Caco-2 (cell line): ENCODE measurements around the gene RRP15. TPM values are rescaled to one million over a fixed set of nuclear protein-coding genes. Genes with fewer than 3 reads are reported as not detected.

Experiments
- BruUV-seq: library from RNA; stranded (reverse); fragments of 400-500 nt; replicated peaks from 2 replicates; lab custom pipeline; 2021; lab: Mats Ljungman, UMichigan
- CTCF ChIA-PET: fragments of 300-600 bp; sonication (Branson Sonifier 250); formaldehyde crosslinking; loops from one replicate; lab custom pipeline; 2022; ENCODE audit warnings: antibody characterized with exemption; lab: Charles Lee
- POLR2A ChIA-PET: fragments of 300-600 bp; sonication (Branson Sonifier 250); formaldehyde crosslinking; loops from one replicate; lab custom pipeline; 2022; ENCODE audit warnings: antibody characterized with exemption; lab: Charles Lee
- DNase-seq, 2 experiments: peaks; one replicate each; pipeline versions ENCODE4 v3.0.0 to v3.0.0-alpha.2; 2020 to 2022
- H3K27me3 ChIP-seq: replicated peaks from 2 replicates; pipeline ENCODE4 v1.6.0; 2011; ENCODE audit warnings: low read length; ENCODE audit not compliant: control insufficient read depth, insufficient read depth
- H3K36me3 ChIP-seq: 2 replicates; pipeline ENCODE4 v1.5.1; 2011; ENCODE audit warnings: low read length; ENCODE audit not compliant: control insufficient read depth, insufficient read depth
- H3K4me1 ChIP-seq: fragments of 250-450 bp; sonication (Bioruptor Pico); 2 replicates; pipeline ENCODE4 v1.5.1; 2020; ENCODE audit warnings: mild to moderate bottlenecking
- H3K4me3 ChIP-seq: 2 replicates; pipeline ENCODE4 v1.5.1; 2011; ENCODE audit warnings: low read depth, mild to moderate bottlenecking, control low read depth, low read length
- H3K9me3 ChIP-seq: fragments of 250-450 bp; sonication (Bioruptor Pico); 2 replicates; pipeline ENCODE4 v1.5.1; 2020; ENCODE audit warnings: mild to moderate bottlenecking, moderate library complexity
- H3K27ac Mint-ChIP-seq: one replicate; pipeline ENCODE4 v1.8.0; 2022; ENCODE audit warnings: mixed read lengths; ENCODE audit not compliant: unreplicated experiment
- H3K27me3 Mint-ChIP-seq: one replicate; pipeline ENCODE4 v1.8.0; 2022; ENCODE audit warnings: mixed read lengths; ENCODE audit not compliant: insufficient read depth, unreplicated experiment
- H3K36me3 Mint-ChIP-seq: one replicate; pipeline ENCODE4 v1.8.0; 2022; ENCODE audit warnings: mild to moderate bottlenecking, mixed read lengths; ENCODE audit not compliant: insufficient read depth, unreplicated experiment
- H3K4me1 Mint-ChIP-seq: one replicate; pipeline ENCODE4 v1.8.0; 2022; ENCODE audit warnings: low read depth, mixed read lengths; ENCODE audit not compliant: unreplicated experiment
- H3K4me3 Mint-ChIP-seq: one replicate; pipeline ENCODE4 v1.8.0; 2022; ENCODE audit warnings: mild to moderate bottlenecking, moderate library complexity, mixed read lengths; ENCODE audit not compliant: unreplicated experiment
- H3K9me3 Mint-ChIP-seq: one replicate; pipeline ENCODE4 v1.8.0; 2022; ENCODE audit warnings: mixed read lengths; ENCODE audit not compliant: unreplicated experiment
- intact Hi-C: fragments of 100-400 bp; cut with micrococcal nuclease; formaldehyde crosslinking; loops from one replicate; pipeline ENCODE4 v1.10.0; 2022; ENCODE audit not compliant: unreplicated experiment
- total RNA-seq: library from RNA; stranded (reverse); gene quantifications from 2 replicates; pipeline ENCODE4 v1.2.3, GENCODE V29; 2022
- TF ChIP-seq, protein P1 (sequence below), 2 experiments: fragments of 200-600 bp in 1 of 2; IDR thresholded peaks; 1 replicate in 1 of 2; 2 replicates in 1 of 2; pipeline versions ENCODE4 v1.5.1 to v1.8.0; 2011 to 2022; ENCODE audit warnings: antibody characterized with exemption in 1 of 2, control low read depth in 1 of 2, inconsistent platforms in 1 of 2, low read depth in 1 of 2, low read length in 1 of 2, mild to moderate bottlenecking in 1 of 2, moderate library complexity in 1 of 2; ENCODE audit not compliant: insufficient read depth in 1 of 2, severe bottlenecking in 1 of 2, unreplicated experiment in 1 of 2

Gene RRP15
- total RNA-seq, 1 experiment from 2014 or later = 44.5 TPM

DNA sequence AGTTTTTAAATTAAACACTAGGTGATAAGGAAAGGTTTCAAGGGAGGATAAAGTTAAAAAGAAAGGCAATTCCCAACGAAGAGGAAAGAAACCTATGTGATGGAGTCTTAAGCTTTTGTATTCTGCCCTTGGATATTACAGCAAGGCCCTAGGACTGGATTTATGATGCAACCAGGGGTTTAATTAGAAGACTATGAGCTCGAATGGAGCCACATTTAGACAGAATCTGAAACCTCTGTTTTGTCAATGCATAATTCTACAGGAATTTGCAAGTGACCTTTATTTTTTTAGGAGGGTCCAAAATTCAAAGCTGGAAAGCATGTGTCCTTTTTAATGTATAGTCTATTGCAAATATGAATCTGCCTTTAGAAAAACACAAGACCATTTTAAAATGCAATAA, 98.0 kb downstream of the RRP15 start:
- H3K4me1 Mint-ChIP-seq = peaks cover 22% of the 10 kb centered on the region
- Histone ChIP-seq H3K36me3 (no peaks in the 10 kb centered on the region), H3K9me3 (0 out of 2 replicates have a peak, but pooled peaks cover 2% of the 10 kb centered on the region), H3K4me3 (no peak overlapping the region), H3K27me3 (no peaks in the 10 kb centered on the region), H3K4me1 (peaks cover 36% of the 10 kb centered on the region)
- TF ChIP-seq, protein P1, sequence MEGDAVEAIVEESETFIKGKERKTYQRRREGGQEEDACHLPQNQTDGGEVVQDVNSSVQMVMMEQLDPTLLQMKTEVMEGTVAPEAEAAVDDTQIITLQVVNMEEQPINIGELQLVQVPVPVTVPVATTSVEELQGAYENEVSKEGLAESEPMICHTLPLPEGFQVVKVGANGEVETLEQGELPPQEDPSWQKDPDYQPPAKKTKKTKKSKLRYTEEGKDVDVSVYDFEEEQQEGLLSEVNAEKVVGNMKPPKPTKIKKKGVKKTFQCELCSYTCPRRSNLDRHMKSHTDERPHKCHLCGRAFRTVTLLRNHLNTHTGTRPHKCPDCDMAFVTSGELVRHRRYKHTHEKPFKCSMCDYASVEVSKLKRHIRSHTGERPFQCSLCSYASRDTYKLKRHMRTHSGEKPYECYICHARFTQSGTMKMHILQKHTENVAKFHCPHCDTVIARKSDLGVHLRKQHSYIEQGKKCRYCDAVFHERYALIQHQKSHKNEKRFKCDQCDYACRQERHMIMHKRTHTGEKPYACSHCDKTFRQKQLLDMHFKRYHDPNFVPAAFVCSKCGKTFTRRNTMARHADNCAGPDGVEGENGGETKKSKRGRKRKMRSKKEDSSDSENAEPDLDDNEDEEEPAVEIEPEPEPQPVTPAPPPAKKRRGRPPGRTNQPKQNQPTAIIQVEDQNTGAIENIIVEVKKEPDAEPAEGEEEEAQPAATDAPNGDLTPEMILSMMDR (IDR thresholded peaks at IDR 0.05; ENCODE audit: insufficient read depth in 1 of 2, low read depth in 1 of 2, low read length in 1 of 2, severe bottlenecking in 1 of 2, unreplicated experiment in 1 of 2) = no peak
- BruUV-seq = no TSS peak
- no peak overlapping the region for H3K4me3 Mint-ChIP-seq
- no peak overlapping the region for H3K27ac Mint-ChIP-seq
- CTCF ChIA-PET = no interaction called here
- H3K36me3 Mint-ChIP-seq = peaks cover 6% of the 10 kb centered on the region
- POLR2A ChIA-PET = no interaction called here
- intact Hi-C loops = no loop called here
- no peak for DNase-seq
- no peaks in the 10 kb centered on the region for H3K27me3 Mint-ChIP-seq
- no peaks in the 10 kb centered on the region for H3K9me3 Mint-ChIP-seq

DNA sequence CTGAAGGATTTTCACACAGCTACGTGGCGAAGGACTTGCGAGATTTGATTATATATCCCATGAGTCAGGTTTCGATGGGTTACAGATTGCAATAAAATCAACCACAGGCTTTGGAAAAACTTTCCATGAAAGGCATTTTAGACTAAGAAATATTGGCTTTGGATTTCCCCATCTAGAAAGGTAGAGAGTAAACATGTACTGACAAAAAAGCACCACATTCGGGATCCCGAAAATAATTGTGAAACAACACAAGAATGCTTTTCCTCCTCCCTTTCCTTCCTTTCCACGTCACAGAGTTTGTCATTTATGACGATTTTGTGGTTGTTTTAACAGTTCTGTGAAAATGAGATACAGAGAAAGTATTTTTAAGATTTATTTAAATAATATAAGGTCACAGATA, 98.6 kb downstream of the RRP15 start:
- Histone ChIP-seq H3K4me3 (no peak overlapping the region), H3K9me3 (0 out of 2 replicates have a peak, but pooled peaks cover 2% of the 10 kb centered on the region), H3K36me3 (no peaks in the 10 kb centered on the region), H3K4me1 (peaks cover 36% of the 10 kb centered on the region), H3K27me3 (no peaks in the 10 kb centered on the region)
- Mint-ChIP-seq H3K4me3 (no peak overlapping the region), H3K27me3 (no peaks in the 10 kb centered on the region), H3K36me3 (peaks cover 6% of the 10 kb centered on the region), H3K4me1 (peaks cover 22% of the 10 kb centered on the region), H3K27ac (no peak overlapping the region), H3K9me3 (no peaks in the 10 kb centered on the region)
- TF ChIP-seq, protein P1 (IDR thresholded peaks at IDR 0.05; ENCODE audit: insufficient read depth in 1 of 2, low read depth in 1 of 2, low read length in 1 of 2, severe bottlenecking in 1 of 2, unreplicated experiment in 1 of 2) = no peak
- no peak for DNase-seq
- no TSS peak for BruUV-seq
- ChIA-PET POLR2A (no interaction called here), CTCF (no interaction called here)
- intact Hi-C loops = no loop called here

DNA sequence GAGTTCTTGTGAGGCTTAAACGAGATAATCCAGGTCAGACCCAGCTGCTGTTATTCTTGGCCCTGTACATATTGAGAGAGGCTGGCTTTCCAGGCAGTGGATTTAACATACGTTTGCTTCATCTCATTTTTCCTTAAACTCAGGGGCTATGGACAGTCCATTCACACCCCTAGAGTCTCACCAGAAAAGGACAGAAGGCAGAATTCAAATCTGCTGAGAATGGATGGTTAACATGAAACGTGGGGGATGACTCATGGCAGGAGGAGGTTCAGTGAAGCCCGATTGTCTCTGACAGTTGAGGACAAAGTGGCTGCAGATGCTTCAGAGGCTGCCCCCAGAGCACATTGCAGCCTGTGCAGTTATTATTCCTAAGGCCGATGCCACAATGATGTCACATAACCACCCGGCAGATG, 99.5 kb downstream of the RRP15 start:
- Histone ChIP-seq H3K27me3 (no peaks in the 10 kb centered on the region), H3K36me3 (no peaks in the 10 kb centered on the region), H3K4me1 (peaks cover 33% of the 10 kb centered on the region), H3K9me3 (0 out of 2 replicates have a peak, but pooled peaks cover 2% of the 10 kb centered on the region), H3K4me3 (no peak overlapping the region)
- Mint-ChIP-seq H3K36me3 (peaks cover 6% of the 10 kb centered on the region), H3K4me3 (no peak overlapping the region), H3K27me3 (no peaks in the 10 kb centered on the region), H3K9me3 (no peaks in the 10 kb centered on the region), H3K27ac (no peak overlapping the region), H3K4me1 (peaks cover 18% of the 10 kb centered on the region)
- DNase-seq = no peak
- BruUV-seq = no TSS peak
- ChIA-PET POLR2A (no interaction called here), CTCF (no interaction called here)
- TF ChIP-seq, protein P1 (IDR thresholded peaks at IDR 0.05; ENCODE audit: insufficient read depth in 1 of 2, low read depth in 1 of 2, low read length in 1 of 2, severe bottlenecking in 1 of 2, unreplicated experiment in 1 of 2) = no peak
- intact Hi-C loops = no loop called here

Other genes starting within 250 kb of the RRP15 start
- gene TGFB2, start 60.0 kb downstream of the RRP15 start, total RNA-seq = 12.7 and 14.2 TPM in 2 replicates